GM21576 (cell line): ENCODE data around the gene PCNX1.
"Not testable (repeated sequence)": the region's sequence is repeated elsewhere in the genome, so short reads cannot be mapped to it uniquely, and the experiment has no call there.

Experiments used
- ATAC-seq: cut with Tn5 transposase; IDR thresholded peaks from one replicate; pipeline ENCODE4 v1.9.1; 2021; ENCODE audit warnings: mild to moderate bottlenecking, moderate library complexity; ENCODE audit not compliant: unreplicated experiment

The PCNX1 gene

DNA sequence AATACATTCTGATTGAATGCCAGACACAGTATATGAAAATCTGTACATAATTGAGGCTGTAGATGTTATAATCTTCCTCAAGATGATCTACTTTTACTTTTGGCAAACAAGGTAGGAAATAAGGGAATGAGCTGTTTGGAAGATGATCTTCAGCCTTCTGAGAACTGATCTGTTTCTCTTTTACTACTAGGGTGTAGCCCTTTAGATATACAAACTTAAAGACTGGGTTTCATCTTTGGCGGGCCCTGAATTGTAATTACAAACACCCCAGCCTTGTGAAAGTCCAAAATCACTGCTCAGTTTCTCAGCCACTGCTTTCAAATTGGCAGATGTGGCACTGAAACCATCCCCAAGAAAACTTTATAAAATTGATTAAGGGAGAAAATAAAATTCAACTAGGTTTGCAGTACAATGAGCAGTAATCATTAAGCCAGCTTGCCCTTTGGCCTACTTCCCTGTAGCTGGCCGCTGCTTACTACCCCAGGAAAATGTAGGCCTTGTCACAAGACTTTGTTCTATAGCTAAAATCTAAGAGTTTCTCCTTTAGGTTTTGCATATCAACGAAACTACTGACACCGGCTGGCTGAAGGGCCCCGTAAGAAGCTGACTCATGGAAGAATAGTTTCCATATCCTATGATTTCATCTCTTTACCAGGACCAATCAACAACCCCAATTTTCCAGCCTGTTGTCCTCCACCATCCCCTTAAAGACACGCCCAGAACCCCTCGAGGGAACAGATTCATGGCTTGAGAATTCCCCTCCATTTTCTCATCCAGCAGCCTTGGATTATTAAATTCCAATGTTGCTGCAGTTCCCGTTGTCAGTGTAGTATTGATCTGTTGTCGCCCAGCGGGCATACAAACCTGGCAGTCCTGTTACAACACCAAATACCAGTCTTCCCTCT, 210.8 kb downstream of the PCNX1 start:
- ATAC-seq = no peak

DNA sequence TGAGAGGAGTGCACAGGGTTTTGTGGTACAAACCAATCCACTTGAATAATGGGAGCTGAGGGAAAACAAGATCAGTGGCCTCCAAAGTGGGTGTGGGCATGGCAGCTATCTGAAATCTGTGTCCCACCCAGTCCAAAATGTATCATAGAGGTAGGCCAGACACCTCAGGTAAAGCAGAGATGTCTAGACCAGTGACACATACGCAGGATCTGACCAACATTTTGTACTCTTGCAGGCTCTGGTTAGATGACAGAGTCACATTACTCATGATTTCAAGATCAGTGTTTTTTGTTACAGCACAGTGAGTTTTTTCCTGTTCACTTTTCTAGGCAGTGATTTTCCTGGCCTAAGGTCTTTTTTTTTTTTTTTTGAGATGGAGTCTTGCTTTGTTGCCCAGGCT, 211.8 kb downstream of the PCNX1 start:
- ATAC-seq = no peak

GRCh38 chr14:71119832-71120231, 212.6 kb downstream of the PCNX1 start:
- no peak for ATAC-seq

DNA sequence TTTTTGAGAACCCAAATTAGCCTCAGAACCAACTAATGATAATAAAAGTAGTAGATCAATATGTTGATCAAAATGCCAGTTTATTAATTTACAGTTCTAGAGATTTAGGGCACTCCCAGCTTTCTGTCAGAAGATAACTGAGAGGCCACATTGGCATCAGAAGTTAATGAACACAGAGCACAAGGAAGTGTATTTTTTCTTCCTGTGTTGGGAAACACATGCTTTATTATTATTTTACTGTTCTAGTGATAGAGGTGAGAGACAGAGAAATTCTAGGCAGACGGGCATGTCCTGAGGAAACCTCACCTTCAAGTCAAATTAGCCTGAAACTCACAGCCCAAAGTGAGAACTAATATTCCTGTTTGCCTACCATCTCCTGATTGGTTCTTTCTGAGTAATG, 213.7 kb downstream of the PCNX1 start:
- no peak for ATAC-seq

DNA sequence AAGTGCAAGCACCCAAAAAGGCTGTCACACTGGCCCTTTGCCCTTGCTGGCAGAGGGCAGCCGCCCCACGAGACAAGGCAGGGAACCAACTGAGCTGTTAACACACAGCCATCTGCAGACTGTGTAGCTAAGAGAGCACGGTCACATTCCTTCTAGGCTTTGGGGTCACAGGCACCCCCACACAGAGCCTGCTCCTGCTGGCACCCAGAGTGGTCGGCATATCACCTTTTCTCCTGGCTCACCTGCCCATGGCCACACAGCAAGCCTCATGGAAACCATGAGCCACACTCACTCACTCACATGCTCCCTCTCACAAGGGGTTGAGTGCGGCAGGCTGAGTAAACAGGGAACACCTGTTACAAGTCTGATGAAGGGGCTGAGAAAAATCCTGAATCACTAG, 214.5 kb downstream of the PCNX1 start:
- no peak for ATAC-seq

DNA sequence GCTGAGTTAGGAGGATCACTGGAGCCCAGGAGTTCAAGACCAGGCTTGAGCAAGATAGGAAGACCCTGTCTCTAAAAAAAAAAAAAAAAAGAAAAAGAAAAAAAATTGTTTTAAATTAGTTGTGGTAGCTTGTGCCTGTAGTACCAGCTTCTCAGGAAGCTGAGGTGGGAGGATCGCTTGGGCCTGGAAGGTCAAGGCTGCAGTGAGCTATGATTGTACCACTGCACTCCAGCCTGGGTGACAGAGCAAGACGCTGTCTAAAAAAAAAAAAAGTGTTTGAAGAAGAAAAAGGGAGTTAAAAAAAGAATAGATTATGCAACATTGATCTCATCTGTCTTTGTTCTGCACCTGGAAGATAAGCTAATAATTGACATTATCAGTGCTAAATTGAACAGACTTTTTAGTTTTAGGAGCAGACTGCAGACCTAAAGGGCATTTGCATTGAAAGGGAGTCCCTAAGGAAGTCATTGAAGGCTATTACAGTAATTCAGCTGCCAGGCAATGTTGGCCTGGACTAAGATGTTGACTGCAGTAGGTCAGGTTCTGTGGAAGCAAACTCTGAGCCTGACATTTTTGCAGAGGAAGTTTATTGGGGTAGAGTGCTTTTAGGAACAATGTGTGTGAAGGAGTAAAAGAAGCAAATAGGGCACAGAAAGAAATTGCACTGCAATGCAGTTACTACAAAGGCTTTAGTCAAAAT, 215.8 kb downstream of the PCNX1 start:
- no peak for ATAC-seq

DNA sequence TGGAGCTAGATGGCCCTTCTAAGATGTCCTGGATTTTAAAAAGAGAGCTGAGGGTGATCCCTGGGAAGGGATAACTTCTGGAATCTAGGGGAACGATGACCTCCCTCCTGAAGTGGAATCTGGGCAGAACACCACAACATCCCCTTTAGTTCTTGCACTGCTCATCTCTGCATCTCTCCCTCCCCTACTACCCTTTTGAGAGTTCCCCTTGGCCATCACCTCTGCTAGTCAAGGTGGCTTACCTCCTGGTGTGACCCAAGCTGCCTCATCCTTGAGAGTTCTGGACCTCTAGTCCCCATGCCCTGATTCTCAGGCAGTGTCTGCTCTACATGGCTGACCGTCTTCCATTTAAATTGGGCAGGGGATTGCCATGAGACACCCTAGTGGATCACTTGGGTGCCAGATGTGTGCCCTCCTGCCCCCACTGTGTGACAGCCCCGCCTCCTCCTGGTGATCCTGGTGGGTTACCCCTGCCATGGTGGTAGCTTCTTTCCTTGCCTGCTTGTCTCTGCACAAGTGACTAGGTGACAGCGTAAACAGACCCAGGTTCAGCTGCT, 216.4 kb downstream of the PCNX1 start:
- no peak for ATAC-seq

- ATAC-seq = not testable (repeated sequence)
Measured at GRCh38 chr14:71129716-71130490, 222.6 kb downstream of the PCNX1 start.

DNA sequence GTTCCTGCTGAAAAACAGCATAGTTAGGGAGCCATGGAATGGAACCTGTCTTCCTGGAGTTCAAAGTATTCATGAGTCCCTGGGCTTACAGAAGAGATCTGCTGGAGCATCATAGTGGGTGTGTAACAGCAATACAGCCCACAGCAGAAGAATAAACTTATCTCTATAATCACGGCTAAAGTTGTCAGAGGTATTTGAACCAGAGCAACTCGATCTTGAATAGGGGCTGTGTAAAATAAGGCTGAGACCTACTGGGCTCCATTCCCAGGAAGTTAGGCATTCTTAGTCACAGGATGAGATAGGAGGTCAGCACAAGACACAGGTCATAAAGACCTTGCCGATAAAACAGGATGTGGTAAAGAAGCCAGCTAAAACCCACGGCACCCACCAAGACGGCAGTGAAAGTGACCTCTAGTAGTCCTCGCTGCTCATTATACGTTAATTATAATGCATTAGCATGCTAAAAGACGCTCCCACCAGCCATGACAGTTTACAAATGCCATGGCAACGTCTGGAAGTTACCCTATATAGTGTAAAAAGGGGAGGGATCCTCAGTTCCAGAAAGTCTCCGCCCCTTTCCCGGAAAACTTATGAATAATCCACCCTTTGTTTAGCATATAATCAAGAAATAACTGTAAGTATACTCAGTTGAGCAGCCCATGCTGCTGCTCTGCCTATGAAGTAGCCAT, 223.4 kb downstream of the PCNX1 start:
- no peak for ATAC-seq

GRCh38 chr14:71133296-71133695, 226.0 kb downstream of the PCNX1 start:
- no peak for ATAC-seq

- no peak for ATAC-seq
Measured at GRCh38 chr14:71135496-71135895, 228.2 kb downstream of the PCNX1 start.

DNA sequence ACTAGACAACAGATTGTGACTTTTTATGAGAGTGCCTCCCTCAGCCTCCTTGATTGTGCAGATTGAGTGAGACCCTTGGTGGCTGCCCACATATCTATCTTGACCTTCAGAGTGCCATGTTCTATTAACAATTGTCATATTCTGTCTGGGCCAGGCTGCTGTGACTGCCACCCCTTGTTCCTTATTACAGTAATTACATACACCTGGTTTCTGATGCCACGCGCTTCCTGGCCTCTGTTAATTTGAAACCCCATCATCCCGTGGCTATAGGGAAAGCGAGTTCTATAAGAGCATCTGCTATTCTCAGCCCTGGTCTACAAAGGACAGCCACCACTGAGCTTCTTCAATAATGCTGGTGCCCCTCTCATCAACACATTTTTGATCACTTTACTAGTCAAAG, 228.7 kb downstream of the PCNX1 start:
- ATAC-seq = no peak

GRCh38 chr14:71136386-71137060, 229.3 kb downstream of the PCNX1 start:
- ATAC-seq = no peak

GRCh38 chr14:71137536-71138447, 230.5 kb downstream of the PCNX1 start:
- no peak for ATAC-seq

DNA sequence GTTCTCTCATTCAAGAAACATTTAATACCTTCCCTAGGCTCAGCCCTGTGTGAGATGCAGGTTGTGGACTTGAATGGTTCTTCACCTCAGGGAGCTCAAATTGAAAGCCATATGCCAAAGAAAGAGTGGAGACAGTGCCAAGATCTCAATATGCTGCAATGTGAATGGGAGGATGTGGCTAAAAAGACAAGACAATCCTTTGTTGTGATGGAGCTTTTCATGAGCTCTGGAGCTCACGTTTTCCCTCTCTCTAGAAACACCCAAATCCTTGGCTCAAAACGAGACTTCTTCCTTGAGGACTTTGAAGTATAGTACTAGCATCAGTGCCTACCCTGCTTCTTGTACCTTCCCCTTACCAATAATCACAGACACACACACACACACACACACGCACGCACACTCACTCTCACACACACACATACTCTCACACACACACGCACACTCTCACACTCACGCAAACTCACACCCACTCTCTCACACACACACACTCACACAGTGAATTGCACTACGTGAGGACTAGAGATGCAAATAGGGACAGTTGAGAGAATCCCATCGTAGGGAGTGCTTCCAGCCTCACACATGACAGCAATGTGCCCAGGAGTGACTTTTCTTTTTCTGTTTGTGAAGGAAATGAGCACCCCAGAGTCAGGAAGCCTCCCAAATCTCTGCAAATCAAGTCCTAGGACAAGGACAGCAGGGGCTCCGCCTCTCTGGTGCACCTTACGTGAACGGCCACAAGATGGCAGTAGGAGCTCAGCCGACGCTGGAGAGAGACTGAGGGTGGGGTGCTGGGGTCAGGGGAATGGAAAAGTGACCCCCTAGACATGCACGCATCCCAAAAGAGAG, 231.4 kb downstream of the PCNX1 start:
- no peak for ATAC-seq

- ATAC-seq = no peak
Measured at GRCh38 chr14:71139294-71139946, 232.2 kb downstream of the PCNX1 start.

DNA sequence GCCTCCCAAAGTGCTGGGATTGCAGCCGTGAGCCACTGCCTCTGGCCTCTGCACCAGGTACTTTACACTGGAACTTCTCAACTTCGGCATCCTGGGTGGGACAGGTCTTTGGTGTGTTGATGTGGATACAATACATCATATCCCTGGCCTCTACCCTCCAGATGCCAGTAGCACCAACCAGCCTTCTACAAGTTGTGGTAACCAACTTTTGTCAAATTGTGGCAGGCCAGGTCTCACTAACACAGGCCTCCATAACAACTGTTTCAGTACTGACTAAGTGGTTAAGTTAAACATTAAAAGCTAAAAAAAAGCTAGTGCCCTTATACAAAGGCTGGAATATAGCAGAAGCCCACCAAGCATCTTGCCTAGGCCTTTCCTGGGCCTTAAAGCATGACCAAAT, 232.9 kb downstream of the PCNX1 start:
- ATAC-seq = no peak
